GM12873 (cell line): ENCODE measurements around the gene SZT2.

Source experiments
- TF ChIP-seq, protein P1 (sequence below): IDR thresholded peaks from 2 replicates; pipeline ENCODE4 v1.5.1; 2012; ENCODE audit warnings: low read depth, mild to moderate bottlenecking, moderate library complexity, low read length, control low read depth; ENCODE audit not compliant: insufficient read depth; ENCODE audit errors: missing control alignments

The SZT2 gene

DNA sequence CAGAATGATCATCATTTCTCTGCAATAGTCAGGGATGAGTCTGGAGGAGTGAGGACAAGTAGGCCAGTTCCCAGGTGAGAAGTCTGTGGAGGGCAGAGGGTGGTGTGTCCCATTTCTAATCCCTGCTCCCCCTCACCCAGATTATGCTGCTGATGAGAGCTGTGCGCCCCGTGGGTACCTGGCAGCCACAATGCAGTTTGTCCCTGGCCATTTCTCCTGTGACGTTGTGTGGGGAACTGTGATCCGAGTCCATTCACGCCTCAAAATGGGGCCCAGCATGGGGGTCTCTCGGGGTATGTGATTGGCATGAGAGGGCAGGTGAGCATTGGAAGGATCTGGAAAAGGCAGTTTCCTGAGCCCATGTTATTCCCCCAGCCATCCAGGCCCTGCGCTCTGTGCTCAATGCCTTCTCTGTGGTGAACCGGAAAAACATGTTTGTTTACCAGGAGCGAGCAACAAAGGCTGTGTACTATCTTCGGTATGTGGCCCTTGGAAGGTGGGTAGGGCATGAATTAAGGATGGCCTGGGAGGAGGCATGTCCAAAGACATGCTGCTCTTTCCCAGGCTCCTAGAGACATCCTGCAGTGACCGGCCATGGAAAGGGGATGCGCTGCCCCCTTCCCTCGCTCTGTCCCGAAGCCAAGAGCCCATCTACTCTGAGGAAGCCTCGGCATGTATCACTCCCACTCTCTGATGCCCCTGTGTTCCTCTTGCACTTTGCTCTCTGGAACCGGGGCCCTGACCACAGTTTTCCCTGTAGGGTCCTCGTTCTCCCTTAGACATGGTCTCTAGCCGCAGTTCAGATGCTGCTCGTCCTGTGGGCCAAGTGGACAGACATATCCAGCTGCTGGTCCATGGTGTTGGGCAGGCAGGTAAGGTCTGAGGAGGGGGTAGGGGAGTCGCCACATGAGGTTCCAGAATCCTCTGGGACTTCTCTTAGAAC, 47.6 kb downstream of the SZT2 start:
- TF ChIP-seq, protein P1, sequence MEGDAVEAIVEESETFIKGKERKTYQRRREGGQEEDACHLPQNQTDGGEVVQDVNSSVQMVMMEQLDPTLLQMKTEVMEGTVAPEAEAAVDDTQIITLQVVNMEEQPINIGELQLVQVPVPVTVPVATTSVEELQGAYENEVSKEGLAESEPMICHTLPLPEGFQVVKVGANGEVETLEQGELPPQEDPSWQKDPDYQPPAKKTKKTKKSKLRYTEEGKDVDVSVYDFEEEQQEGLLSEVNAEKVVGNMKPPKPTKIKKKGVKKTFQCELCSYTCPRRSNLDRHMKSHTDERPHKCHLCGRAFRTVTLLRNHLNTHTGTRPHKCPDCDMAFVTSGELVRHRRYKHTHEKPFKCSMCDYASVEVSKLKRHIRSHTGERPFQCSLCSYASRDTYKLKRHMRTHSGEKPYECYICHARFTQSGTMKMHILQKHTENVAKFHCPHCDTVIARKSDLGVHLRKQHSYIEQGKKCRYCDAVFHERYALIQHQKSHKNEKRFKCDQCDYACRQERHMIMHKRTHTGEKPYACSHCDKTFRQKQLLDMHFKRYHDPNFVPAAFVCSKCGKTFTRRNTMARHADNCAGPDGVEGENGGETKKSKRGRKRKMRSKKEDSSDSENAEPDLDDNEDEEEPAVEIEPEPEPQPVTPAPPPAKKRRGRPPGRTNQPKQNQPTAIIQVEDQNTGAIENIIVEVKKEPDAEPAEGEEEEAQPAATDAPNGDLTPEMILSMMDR: no peak

DNA sequence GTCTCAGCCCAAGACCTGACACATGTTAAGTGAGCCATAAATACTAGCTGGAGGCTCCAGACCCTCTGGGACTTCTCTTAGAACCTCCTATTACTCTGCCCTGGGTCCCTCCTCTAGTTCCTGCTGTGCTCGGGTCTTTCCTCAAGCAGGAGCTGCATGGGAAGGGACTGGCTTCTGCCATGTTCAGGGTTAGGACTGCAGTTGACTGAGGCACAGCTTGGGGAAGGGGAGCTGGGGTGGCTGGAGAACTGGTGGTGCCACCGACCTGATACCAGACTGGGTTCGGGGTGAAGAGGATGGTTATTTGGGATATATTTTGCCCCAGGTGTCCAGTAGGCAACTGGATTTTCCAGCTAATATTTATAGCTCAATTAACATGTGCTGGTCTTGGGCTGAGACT, 48.3 kb downstream of the SZT2 start:
- TF ChIP-seq, protein P1: no peak

DNA sequence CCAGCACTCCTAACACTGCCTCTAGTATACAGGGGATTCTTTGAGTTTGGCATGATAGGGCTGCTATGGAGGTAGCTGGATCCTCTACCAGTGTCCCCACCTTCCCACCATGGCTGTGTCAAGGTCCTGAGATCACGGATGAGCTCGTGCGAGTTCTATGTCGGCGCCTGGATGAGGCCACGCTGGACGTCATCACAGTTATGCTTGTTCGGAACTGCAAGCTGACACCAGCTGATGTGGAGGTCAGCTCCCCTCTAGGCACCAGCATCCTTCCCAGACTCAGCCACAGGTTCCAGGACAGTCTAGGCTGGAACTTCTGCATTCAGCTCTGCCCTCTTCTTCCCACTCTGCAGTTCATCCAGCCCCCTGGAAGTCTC, 48.9 kb downstream of the SZT2 start:
- TF ChIP-seq, protein P1: no peak

DNA sequence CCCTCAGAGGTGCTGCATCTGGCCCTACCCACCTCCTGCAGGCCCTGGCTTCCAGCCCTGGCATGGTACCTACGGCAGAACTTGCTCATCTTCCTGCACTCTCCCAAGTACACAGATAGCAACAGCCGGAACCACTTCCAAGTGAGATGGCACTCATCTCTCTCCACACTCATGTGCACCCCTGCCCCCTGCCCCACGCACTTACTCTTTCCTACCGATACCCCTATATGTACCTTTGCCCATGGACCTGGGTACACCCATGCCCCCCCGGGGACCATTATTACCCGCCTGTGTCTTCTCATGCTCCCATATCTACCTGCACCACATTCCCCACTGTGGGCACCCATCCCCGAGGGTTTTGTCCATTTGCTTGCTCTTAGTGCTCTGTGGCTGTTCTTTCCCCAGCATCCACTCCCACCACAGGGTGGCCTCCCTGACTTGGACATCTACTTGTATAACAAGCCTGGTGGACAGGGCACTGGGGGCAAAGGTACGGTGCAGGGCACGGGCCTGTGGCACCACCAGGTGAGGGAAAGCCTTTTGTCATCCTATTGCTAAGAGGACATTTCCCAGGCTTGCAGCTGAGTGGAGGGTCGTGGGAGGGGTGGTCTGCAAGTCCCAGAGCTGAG, 49.4 kb downstream of the SZT2 start:
- TF ChIP-seq, protein P1: no peak

- TF ChIP-seq, protein P1: no peak
Observed at GRCh38 chr1:43439781-43440180, 50.1 kb downstream of the SZT2 start.

DNA sequence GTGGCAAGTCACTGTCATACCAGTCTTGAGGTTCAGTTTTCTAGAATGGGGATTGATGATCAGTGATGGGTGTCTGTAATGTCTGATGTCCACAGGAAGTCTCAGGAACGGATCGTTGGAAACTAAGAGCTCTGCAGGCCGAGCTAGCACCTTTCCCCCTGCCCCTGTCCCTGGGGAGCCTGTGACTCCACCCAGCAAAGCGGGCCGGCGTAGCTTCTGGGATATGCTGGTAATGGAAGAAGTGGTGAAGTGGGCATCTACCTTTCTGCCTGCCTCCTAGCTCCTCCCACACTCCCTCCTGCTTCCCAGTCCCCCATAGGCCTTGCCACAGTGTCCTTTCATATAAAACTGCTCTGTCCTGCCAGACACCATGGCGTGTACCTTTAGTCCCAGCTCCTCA, 50.7 kb downstream of the SZT2 start:
- TF ChIP-seq, protein P1: no peak

DNA sequence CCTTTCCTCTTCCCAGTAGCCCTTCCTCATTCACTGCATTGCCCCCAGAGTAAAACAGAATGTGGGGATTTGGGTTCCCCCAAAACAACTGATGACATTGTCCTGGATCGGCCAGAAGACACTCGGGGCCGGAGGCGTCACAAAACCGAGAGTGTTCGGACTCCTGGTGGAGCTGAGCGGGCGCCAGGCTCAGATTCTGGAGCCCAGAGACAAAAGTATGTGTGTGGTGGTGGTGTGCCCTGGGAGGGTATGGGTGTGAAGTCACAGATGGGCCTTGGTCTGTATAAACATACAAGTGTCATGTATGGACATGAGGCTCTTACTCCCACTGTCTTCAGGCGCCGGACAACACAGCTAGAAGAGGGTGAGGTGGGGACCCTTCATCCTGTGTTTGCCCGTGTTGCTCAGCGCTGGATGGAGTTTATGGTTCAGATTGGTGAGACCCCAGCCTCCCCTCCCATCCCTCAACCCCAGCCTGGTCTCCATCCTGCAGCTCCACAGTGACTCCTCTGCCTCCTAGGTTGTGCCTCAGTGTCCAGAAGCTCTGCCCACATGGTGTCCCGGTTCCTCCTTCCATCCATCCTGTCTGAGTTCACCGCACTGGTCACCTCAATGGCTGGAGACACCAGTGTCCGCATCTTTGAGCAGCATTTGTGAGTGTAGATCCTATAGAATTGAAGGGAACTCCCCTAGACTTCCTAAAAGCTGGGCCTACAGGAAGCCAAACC, 51.6 kb downstream of the SZT2 start:
- TF ChIP-seq, protein P1: no peak
